Activated gamma-delta T cell treated with Interleukin-2 at 50 U/mL for 16 hours (primary cell): ENCODE measurements around the gene SSR1.

Experiments
- DNase-seq: peaks from one replicate; pipeline ENCODE4 v3.0.0-alpha.2; 2020

The SSR1 gene

DNA sequence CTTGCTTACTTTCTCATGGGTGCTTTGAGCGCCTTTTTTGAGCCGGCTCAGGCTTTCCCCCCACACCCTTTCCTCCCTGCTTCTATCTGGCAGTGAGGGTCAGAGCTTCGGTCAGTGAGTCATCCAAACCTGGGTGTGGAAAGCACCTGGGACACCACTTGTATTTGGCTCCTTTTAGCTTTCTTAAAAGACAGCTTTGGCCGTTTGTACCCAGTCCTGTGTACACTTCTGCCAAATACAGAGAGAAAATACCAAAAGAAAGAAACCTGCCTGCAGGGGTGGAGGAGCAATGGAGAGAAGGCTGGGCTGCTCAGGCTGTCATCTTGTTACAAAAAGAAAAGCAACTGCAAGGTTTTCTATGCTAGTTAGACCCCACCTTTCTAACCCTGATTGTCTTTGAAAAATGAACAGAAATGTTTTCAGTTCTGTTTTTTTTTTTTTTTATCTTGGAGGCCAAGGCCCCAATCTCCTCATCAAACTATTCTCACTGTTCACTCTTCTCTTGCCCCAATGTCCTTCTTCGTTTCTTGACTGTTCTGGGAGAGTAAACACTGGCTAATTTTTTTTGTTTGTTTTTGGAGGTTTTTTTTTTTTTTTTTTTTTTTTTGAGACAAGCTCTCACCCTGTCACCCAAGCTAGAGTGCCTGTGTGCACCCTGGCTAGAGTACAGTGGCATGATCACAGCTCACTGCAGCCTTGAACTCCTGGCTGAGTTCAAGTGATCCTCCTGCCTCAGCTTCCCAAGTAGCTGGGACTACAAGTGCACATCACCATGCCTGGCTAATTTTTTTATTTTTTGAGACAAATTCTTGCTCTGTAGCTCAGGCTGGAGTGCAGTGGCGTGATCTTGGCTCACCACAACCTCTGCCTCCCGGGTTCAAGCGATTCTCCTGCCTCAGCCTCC, 76.4 kb downstream of the SSR1 start:
- no peak for DNase-seq

- DNase-seq = no peak
These were observed 77.2 kb downstream of the SSR1 start for GRCh38 chr6:7235712-7236305.

- DNase-seq = no peak
These were observed 78.5 kb downstream of the SSR1 start for GRCh38 chr6:7234547-7234946.

DNA sequence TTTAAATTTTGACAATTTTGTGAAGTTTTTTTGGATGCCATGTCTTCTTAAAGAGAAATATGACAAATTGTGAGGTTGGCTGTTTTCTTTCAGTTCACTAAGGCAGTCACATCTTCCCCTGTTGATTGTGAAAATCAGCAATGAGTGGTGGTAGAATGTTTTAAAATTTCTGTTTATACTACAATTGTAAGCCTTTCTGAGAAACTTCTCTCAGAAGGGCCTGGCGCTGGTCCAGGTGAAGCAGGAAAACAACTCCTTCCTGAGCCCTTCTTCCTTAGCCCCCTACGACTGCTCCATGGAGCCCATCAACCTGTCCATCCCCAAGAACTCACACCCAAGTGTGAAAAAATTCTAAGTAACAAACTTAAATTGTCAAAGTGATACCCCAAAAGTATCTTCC, 80.6 kb downstream of the SSR1 start:
- DNase-seq = no peak

DNA sequence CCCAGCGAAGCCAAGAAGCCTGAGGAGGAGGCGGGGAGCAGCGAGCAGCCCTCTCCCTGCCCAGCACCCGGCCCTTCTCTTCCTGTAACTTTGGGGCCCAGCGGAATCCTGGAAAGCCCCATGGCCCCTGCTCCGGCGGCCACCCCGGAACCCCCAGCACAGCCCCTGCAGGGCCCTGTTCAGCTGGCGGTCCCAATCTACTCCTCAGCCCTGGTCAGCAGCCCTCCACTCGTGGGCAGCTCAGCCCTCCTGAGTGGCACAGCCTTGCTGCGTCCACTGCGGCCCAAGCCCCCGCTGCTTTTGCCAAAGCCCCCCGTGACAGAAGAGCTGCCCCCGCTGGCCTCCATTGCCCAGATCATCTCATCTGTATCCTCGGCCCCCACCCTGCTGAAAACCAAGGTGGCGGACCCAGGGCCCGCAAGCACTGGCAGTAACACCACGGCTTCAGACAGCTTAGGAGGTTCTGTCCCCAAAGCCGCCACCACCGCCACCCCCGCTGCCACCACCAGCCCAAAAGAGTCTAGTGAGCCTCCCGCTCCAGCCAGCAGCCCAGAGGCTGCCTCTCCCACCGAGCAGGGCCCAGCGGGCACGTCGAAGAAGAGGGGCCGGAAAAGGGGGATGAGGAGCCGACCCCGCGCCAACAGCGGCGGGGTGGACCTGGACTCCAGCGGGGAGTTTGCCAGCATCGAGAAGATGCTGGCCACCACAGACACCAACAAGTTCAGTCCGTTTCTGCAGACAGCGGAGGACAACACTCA, 81.9 kb downstream of the SSR1 start:
- DNase-seq = no peak

DNA sequence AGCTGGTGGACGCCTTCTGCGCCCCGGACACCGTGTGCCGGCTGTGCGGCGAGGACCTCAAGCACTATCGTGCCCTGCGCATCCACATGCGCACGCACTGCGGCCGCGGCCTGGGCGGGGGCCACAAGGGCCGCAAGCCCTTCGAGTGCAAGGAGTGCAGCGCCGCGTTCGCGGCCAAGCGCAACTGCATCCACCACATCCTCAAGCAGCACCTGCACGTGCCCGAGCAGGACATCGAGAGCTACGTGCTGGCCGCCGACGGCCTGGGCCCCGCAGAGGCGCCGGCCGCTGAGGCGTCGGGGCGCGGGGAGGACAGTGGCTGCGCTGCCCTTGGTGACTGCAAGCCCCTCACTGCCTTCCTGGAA, 82.7 kb downstream of the SSR1 start:
- no peak for DNase-seq

GRCh38 chr6:7229376-7230326, 83.3 kb downstream of the SSR1 start:
- no peak for DNase-seq

- DNase-seq = no peak
These were observed 84.2 kb downstream of the SSR1 start for GRCh38 chr6:7228662-7229375.

DNA sequence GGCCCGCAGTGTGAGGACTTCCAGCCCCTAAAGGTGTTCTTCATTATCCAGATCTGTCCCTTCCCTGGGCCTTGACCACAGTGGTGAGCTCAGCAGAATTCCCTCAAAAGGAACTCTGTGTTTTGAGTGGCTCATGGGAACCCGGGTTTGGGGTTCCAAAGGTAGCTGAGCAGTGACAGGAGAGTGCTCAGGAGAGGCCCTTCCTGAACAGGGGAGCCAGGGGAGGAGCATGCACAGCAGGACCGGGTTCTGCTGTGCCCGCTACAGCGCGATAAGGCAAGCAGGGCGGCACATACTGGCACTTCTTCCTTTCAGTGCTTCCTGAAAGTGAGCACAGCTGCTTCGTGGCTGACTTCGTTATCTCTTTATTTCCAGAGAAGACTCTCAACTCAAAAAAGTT, 88.3 kb downstream of the SSR1 start:
- no peak for DNase-seq

- no peak for DNase-seq
These were observed 90.8 kb downstream of the SSR1 start for GRCh38 chr6:7222197-7222596.

DNA sequence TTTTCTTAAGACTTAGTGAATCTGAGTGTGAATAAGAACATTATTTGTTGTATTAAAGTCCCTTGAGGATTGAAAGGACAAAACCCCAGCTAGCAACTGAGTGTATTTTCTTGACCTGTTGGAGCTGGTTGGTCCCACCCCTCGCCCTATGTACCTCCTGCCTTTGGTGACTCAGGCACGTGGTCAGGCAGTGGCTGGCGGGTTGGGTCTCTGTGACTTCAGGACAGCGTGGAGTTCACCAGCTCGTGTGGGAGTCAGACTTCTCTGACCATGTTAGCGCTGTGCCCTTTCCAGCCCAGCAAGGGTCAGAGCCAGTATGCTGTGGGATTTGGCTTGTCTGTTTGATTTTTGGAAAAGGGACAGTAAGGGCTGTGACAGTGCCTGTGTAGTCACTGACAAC, 93.7 kb downstream of the SSR1 start:
- DNase-seq = no peak

DNA sequence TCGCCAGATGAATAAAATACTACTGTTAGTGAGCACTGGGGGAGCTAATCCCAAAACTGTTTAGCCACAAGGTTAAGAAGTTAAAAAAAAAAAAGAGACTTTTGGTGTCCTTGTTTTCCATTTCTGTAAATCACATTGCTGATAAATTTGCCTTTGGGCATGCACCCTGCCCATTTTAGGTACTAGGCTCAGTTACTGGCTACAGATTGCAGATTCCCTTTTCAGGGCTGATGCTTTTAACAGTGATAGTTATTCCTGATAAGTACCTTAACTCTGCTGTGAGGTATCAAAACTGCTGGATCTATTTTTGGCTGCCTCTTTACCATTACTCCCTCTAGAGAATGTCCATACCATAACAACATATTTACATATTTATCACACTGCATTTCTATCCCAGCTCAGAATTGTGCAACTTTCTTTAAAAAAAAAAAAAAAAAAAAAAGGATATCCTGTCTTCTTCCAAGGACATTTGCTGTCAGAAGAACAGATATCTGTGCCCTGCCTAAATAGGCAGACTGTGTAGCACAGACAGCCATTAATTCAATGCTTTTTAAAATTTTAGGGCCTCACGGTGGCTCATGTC, 94.5 kb downstream of the SSR1 start:
- no peak for DNase-seq
